ENCODE data around the gene SORCS2. TPM values are rescaled to one million over a fixed set of nuclear protein-coding genes. Genes with fewer than 3 reads are reported as not detected.

SORCS2 gene
- total RNA-seq, 1 donor from 2014 or later, result 3.0 TPM

GRCh38 chr4:7705593-7705992 lies 513.3 kb downstream of the SORCS2 start:
- Mint-ChIP-seq H3K36me3 (ENCODE audit: unreplicated experiment) (no peaks in the 10 kb centered on the region), H3K4me1 (ENCODE audit: unreplicated experiment) (peaks cover 1% of the 10 kb centered on the region), H3K27me3 (ENCODE audit: unreplicated experiment) (peaks cover 13% of the 10 kb centered on the region), H3K27ac (ENCODE audit: unreplicated experiment) (no peak overlapping the region), H3K4me3 (ENCODE audit: unreplicated experiment) (no peak overlapping the region), H3K9me3 (ENCODE audit: unreplicated experiment) (no peaks in the 10 kb centered on the region)
- TF ChIP-seq CTCF (IDR thresholded peaks at IDR 0.05), result no peak
- DNase-seq (ENCODE audit: extremely low spot score, unreplicated experiment), result no peak

GRCh38 chr4:7708238-7708637 lies 515.9 kb downstream of the SORCS2 start:
- peaks cover 1% of the 10 kb centered on the region for H3K4me1 Mint-ChIP-seq (ENCODE audit: unreplicated experiment)
- no peak for TF ChIP-seq CTCF (IDR thresholded peaks at IDR 0.05)
- no peaks in the 10 kb centered on the region for H3K36me3 Mint-ChIP-seq (ENCODE audit: unreplicated experiment)
- H3K27me3 Mint-ChIP-seq (ENCODE audit: unreplicated experiment), result peaks cover 8% of the 10 kb centered on the region
- H3K9me3 Mint-ChIP-seq (ENCODE audit: unreplicated experiment), result no peaks in the 10 kb centered on the region
- H3K4me3 Mint-ChIP-seq (ENCODE audit: unreplicated experiment), result no peak overlapping the region
- no peak overlapping the region for H3K27ac Mint-ChIP-seq (ENCODE audit: unreplicated experiment)
- no peak for DNase-seq (ENCODE audit: extremely low spot score, unreplicated experiment)

- no peak for DNase-seq (ENCODE audit: extremely low spot score, unreplicated experiment)
- no peak for TF ChIP-seq CTCF (IDR thresholded peaks at IDR 0.05)
- peaks cover 1% of the 10 kb centered on the region for H3K4me1 Mint-ChIP-seq (ENCODE audit: unreplicated experiment)
- H3K27me3 Mint-ChIP-seq (ENCODE audit: unreplicated experiment), result peaks cover 8% of the 10 kb centered on the region
- H3K9me3 Mint-ChIP-seq (ENCODE audit: unreplicated experiment), result no peaks in the 10 kb centered on the region
- H3K27ac Mint-ChIP-seq (ENCODE audit: unreplicated experiment), result no peak overlapping the region
- no peaks in the 10 kb centered on the region for H3K36me3 Mint-ChIP-seq (ENCODE audit: unreplicated experiment)
- no peak overlapping the region for H3K4me3 Mint-ChIP-seq (ENCODE audit: unreplicated experiment)
These were observed 516.6 kb downstream of the SORCS2 start for GRCh38 chr4:7708981-7709380.

- H3K27ac Mint-ChIP-seq (ENCODE audit: unreplicated experiment), result no peak overlapping the region
- no peak for DNase-seq (ENCODE audit: extremely low spot score, unreplicated experiment)
- H3K4me1 Mint-ChIP-seq (ENCODE audit: unreplicated experiment), result peaks cover 1% of the 10 kb centered on the region
- no peak overlapping the region for H3K4me3 Mint-ChIP-seq (ENCODE audit: unreplicated experiment)
- no peak for TF ChIP-seq CTCF (IDR thresholded peaks at IDR 0.05)
- H3K27me3 Mint-ChIP-seq (ENCODE audit: unreplicated experiment), result peaks cover 8% of the 10 kb centered on the region
- no peaks in the 10 kb centered on the region for H3K36me3 Mint-ChIP-seq (ENCODE audit: unreplicated experiment)
- no peaks in the 10 kb centered on the region for H3K9me3 Mint-ChIP-seq (ENCODE audit: unreplicated experiment)
These were observed 517.1 kb downstream of the SORCS2 start for GRCh38 chr4:7709431-7709830.

GRCh38 chr4:7710126-7710525 lies 517.8 kb downstream of the SORCS2 start:
- Mint-ChIP-seq H3K27me3 (ENCODE audit: unreplicated experiment) (peaks cover 11% of the 10 kb centered on the region), H3K27ac (ENCODE audit: unreplicated experiment) (no peak overlapping the region), H3K4me1 (ENCODE audit: unreplicated experiment) (peaks cover 1% of the 10 kb centered on the region), H3K9me3 (ENCODE audit: unreplicated experiment) (no peaks in the 10 kb centered on the region), H3K36me3 (ENCODE audit: unreplicated experiment) (no peaks in the 10 kb centered on the region), H3K4me3 (ENCODE audit: unreplicated experiment) (no peak overlapping the region)
- no peak for TF ChIP-seq CTCF (IDR thresholded peaks at IDR 0.05)
- DNase-seq (ENCODE audit: extremely low spot score, unreplicated experiment), result no peak
